HG03103 (cell line): ENCODE measurements around the gene REEP5.
"Not testable (repeated sequence)": the region's sequence is repeated elsewhere in the genome, so short reads cannot be mapped to it uniquely, and the experiment has no call there.

Source experiments
- ATAC-seq: cut with Tn5 transposase; IDR thresholded peaks from one replicate; pipeline ENCODE4 v1.9.1; 2021; ENCODE audit warnings: low read depth; ENCODE audit not compliant: unreplicated experiment

The REEP5 gene

DNA sequence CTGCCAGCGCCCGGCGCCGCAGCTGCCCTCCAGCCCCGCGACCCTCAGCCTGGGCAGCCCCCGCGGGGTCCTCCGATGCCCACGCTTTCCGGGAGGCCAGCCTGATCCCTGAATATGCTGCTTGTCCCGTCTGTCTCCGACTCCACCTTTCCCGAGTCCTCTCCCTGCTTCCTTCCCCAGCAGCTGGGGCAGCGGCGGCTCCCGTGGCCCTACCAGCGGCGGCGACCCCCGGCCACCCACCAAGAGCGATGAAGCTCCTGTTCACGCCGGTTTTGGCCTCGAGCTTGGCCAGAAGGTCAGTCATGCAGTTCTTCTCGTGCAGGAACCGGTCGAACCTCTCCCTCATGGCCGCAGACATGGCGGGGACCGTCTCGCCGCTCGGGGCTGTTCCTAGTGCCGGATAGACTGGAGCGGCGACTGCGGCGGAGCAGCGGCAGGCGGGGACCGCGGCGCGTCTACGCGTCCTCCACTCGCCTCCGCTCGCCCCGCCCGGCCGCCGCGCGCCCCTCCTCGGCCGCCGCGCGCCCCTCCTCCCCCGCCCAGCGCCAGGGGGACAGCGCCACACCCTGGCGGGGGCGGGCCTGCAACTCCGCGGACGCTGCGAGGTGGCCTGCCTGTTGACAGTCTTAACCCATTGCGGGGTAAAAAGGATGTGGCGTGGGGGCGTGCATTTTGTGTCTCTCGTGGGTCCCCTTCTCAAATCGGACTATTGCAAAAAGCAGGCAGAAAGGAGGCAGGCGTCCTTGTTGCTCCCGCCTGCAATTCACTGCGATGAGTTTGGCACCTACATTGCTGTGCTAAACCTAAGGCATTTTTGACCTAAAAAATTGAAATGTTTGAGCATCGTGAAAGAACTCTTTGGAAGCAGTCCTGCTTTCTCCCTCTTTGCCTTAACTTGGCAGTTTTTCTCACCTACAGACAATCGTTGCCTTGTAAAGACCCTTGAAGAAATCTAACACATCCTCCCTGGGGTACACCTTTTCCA lies at the start of gene REEP5:
Gene REEP5 (minus strand): TSS at position 395 of the 985 bp plus-strand sequence. CDS start 37 bp downstream, at position 358.
- peak; percentile 58 for ATAC-seq

- ATAC-seq, result no peak
Observed at GRCh38 chr5:112971276-112971675, 49.2 kb upstream of the REEP5 start.

DNA sequence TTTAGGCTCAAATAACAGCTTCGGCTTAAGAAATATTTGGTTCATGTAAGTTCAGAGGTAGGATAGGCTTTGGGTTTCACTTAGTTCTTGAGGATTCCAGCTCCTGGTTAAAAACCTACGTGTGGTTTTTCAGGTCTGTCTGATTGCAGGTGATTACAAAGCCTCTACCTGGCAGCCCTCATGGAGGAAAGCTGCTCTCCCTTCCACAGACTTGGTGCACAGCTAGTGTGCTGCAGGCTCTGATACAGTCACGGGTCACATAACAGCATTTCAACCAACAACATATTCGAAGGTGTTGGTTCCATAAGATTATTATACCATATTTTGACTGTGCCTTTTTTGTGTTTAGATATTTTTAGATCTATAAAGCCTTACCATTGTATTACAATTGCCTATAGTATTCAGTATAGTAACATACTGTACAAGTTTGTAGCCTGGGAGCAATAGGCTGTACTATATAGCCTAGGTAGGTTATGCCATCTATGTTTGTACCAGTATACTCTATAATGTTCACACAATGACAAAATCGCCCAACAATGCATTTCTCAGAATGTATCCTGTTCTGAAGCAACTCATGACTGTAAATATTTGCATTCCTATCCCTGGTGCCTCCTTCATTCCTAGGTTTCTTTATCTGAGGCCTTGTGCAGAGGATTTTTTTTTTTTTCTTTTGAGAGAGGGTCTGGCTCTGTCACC lies 46.5 kb upstream of the REEP5 start:
- ATAC-seq, result no peak

GRCh38 chr5:112967520-112968083 lies 45.6 kb upstream of the REEP5 start:
- no peak for ATAC-seq

DNA sequence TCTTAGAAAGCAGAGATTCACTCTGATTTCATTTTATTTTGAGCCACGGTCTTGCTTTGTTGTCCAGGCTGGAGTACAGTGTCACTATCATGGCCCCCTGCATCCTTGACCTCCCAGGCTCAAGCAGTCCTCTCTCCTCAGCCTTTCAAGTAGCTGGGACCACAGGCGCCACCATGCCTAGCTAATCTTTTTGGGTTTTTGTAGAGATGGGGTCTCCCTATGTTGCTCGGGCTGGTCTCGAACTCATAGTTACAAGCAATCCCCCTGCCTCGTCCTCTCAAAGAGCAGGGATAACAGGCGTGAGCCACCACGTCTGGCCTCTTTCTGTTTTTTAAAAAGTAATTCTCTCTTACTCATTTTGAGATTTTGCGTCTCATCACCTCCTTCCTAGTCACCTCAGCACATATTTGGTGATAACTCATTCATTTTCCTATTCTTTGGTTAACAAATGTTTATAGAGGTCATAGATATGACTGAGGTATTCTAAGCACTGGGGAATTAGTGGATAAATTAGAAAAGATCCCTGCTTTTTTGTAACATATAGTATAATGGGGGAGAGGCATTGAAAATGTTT lies 43.8 kb upstream of the REEP5 start:
- ATAC-seq, result no peak

DNA sequence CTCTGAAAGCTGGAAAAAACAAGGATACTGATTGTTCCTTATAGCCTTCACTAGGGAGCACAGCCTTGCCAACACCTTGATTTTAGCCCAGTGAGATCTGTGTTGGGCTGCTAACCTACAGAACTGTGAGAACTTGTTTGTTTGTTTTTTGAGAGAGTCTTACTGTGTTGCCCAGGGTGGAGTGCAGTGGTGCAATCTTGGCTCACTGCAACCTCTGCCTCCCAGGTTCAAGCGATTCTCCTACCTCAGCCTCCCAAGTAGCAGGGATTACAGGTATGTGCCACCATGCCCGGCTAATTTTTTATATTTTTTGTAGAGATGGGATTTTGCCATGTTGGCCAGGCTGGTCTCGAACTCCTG lies 41.3 kb upstream of the REEP5 start:
- not testable (repeated sequence) for ATAC-seq

DNA sequence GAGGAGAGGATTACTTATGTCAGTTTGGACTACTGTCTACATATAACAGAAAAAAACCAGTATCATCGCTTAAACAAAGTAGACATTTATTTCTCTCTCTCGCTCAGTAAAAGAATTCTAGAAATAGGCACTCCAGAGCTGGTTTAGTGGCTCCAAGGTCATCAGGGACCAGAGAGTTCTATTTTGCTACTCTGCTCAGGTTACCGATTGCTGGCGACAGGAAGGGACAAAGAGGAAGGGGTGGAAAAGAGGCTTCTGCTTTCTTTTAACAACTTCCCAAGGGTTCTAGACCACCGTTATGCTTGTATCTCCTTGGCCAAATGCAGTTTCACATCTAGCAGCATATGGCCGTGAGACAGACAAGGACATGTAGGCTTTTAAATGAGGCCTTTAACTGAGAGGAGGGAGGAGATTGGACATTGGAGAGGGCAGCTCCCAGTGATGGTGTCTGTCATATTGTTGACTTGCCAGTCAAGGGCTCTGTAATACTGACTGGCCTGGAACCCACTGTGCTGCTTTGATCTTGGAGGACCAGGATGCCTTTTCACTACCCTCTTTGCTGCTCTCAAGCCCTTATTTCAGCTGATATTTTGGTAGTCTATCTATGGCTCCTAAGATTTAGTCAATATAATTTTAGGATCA lies 39.0 kb upstream of the REEP5 start:
- ATAC-seq, result no peak

GRCh38 chr5:112960315-112960714 lies 38.3 kb upstream of the REEP5 start:
- ATAC-seq, result no peak

GRCh38 chr5:112959872-112960271 lies 37.8 kb upstream of the REEP5 start:
- ATAC-seq, result not testable (repeated sequence)

GRCh38 chr5:112958093-112959088 lies 36.4 kb upstream of the REEP5 start:
- peak; percentile 74 for ATAC-seq

GRCh38 chr5:112957036-112957808 lies 35.2 kb upstream of the REEP5 start:
- no peak for ATAC-seq

GRCh38 chr5:112956606-112957005 lies 34.6 kb upstream of the REEP5 start:
- no peak for ATAC-seq

GRCh38 chr5:112951124-112951702 lies 29.2 kb upstream of the REEP5 start:
- ATAC-seq, result no peak

GRCh38 chr5:112948458-112948857 lies 26.4 kb upstream of the REEP5 start:
- ATAC-seq, result no peak

- ATAC-seq, result no peak
Observed at GRCh38 chr5:112940670-112941069, 18.6 kb upstream of the REEP5 start.

DNA sequence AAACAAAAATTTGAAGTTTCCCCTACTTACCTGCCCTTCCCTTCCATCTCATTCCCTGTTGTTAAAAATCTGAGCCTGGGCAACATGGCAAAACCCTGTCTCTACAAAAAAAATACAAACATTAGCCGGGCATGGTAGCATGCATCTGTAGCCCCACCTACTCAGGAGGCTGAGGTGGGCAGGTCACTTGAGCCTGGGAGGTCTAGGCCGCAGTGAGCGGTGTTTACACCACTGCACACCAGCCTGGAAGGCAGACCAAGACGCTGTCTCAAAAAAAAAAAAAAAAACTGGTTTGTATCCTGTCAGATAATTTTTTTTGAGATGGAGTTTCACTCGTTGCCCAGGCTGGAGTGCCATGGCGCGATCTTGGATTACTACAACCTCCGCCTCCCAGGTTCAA lies 16.3 kb upstream of the REEP5 start:
- ATAC-seq, result no peak

DNA sequence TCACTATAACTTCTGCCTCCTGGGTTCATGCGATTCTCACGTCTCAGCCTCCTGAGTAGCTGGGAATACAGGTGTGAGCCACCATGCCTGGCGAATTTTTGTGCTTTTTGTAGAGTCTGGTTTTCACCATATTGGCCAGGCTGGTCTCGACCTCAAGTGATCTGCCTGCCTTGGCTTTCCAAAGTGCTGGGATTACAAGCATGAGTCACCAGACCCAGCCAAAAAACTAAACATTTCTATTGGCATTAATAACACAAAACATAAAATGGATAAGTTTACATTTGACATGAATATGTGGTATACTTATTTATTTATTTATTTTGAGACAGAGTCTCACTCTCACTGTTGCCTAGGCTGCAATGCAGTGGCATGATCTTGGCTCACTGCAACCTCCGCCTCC lies 13.6 kb upstream of the REEP5 start:
- ATAC-seq, result no peak

DNA sequence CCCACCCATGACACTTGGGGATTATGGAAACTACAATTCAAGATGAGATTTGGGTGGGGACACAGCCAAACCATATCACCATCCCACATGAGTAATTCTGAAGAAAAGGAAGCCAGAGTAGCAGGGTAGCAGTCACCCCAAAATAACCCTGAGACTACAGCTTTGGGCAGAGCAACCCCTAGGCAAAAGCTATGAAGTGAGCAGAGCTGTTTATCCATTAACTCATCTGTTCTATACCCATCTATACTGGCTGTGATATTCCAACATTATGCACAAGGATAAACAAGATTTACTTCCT lies 12.3 kb upstream of the REEP5 start:
- no peak for ATAC-seq
